ENCODE measurements around the gene AP5Z1.

DNA sequence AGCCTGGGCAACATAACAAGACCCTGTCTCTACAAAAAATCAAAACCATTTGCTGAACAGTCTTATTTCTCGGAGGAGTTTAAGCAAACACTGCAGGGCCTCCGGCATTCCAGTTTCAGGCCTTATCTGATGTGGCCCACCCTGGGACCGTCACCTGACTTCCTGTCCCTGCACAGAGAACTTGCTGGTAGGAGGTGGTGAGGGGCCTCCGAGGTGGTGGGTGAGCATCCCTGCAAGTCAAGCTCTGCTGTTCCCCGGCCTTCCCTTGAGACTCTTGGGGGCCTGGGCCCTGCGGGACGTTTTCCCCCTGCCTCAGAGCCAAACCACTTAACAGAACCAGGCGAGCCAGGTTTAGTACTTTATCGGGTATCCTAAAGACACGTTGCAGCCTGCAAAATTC lies 44.5 kb upstream of the AP5Z1 start:
- TF ChIP-seq, protein P1, sequence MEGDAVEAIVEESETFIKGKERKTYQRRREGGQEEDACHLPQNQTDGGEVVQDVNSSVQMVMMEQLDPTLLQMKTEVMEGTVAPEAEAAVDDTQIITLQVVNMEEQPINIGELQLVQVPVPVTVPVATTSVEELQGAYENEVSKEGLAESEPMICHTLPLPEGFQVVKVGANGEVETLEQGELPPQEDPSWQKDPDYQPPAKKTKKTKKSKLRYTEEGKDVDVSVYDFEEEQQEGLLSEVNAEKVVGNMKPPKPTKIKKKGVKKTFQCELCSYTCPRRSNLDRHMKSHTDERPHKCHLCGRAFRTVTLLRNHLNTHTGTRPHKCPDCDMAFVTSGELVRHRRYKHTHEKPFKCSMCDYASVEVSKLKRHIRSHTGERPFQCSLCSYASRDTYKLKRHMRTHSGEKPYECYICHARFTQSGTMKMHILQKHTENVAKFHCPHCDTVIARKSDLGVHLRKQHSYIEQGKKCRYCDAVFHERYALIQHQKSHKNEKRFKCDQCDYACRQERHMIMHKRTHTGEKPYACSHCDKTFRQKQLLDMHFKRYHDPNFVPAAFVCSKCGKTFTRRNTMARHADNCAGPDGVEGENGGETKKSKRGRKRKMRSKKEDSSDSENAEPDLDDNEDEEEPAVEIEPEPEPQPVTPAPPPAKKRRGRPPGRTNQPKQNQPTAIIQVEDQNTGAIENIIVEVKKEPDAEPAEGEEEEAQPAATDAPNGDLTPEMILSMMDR (conservative IDR thresholded peaks at IDR 0.05; ENCODE audit: low read depth, low read length) = no peak
- TF ChIP-seq EZH2 (IDR thresholded peaks at IDR 0.05; ENCODE audit: borderline replicate concordance, low read depth, low read length, poor library complexity, severe bottlenecking) = no peak
